IMR-90 (cell line): ENCODE measurements around the gene HIPK1.

Experiments used
- CTCF ChIP-seq: conservative IDR thresholded peaks from 2 replicates; pipeline ENCODE4 v1.5.1; 2012; ENCODE audit warnings: mild to moderate bottlenecking, low read depth, low read length, improper control_type of control experiment
- POLR2A ChIP-seq: IDR thresholded peaks from 2 replicates; pipeline ENCODE4 v1.6.1; 2012; ENCODE audit warnings: mild to moderate bottlenecking, low read depth, low read length
- USF2 ChIP-seq: fragments of 150-350 bp; IDR thresholded peaks from 2 replicates; pipeline ENCODE4 v1.6.1; 2017; ENCODE audit warnings: mild to moderate bottlenecking, antibody characterized with exemption, low read length, low read depth

- no peak for TF ChIP-seq CTCF
- TF ChIP-seq POLR2A = no peak
- no peak for TF ChIP-seq USF2
Observed at GRCh38 chr1:113934006-113934405, 4.9 kb downstream of the HIPK1 start.
